ENCODE data around the gene OR10C1.

OR10C1 gene

DNA sequence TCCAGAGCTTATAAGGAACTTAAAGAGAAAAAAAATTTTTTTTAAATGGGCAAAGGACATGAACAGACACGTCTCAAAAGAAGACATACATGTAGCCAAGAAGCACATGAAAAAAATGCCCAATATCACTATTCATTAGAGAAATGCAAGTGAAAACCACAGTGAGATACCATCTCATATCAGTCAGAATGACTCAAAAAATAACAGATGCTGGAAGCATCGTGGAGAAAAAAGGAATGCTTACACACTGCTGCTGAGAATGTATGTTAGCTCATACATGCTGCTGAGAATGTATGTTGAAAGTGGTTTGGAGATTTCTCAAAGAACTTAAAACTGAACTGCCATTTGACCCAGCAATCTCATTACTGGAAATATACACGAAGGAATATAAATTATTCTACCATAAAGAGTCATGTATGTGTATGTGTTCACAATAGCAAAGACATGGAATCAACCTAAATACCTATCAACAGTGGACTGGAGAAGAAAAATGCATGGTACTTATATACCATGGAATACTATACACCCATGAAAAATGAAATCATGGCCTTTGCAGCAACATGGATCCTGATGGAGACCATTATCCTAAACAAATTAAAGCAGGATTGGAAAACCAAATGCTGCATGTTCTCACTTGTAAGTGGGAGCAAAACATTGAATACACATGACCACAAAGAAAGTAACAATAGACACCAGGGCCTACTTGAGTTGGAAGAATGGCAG, 12.5 kb downstream of the OR10C1 start:
- ChIA-PET CTCF (interaction anchor here (0.7 kb wide), 1 partner anchor 274 kb away, joined by 3 read pairs; no protein-coding TSS in a partner anchor), POLR2A (ENCODE audit: low non-redundant PET) (no interaction called here)
- H3K27ac ChIP-seq, result no peak overlapping the region
- TF ChIP-seq CTCF (conservative IDR thresholded peaks at IDR 0.05; ENCODE audit: low read depth), result no peak
- peak; percentile 8 for DNase-seq (ENCODE audit: low spot score)

DNA sequence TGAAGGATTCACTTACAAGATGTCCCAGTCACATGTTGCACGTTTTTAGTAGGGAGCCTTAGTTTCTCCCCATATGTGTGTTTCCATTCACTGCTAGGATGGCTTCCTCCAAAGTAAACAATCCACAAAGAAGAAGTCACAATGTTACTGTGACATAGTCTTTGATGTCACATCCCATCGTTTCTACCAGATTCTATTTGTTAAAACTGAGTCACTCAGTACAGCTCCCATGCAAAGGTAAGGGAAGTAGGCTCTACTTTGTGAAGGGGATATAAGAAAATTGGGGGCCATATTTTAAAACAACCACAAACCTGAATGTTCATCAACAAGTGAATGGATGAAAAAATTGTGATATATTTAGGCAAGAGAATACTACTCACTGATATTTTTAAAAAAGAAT, 17.9 kb downstream of the OR10C1 start, which contains the start of the genes OR11A1 and OR2H1:
Gene OR11A1 (minus strand): TSS at position 101 of the 400 bp plus-strand sequence. CDS start 29,430 bp downstream, outside the sequence.
Gene OR2H1 (plus strand): TSS at position 185 of the 400 bp plus-strand sequence. CDS start 4,615 bp downstream, outside the sequence.
- no peak for DNase-seq (ENCODE audit: low spot score)
- H3K27ac ChIP-seq, result no peak within 1 kb of the TSS
- POLR2A ChIA-PET (ENCODE audit: low non-redundant PET), result no interaction called here
- no peak for TF ChIP-seq CTCF (conservative IDR thresholded peaks at IDR 0.05; ENCODE audit: low read depth)
- CTCF ChIA-PET, result no interaction called here

GRCh38 chr6:29461021-29461814, 22.1 kb downstream of the OR10C1 start:
- H3K27ac ChIP-seq, result no peak overlapping the region
- TF ChIP-seq CTCF (conservative IDR thresholded peaks at IDR 0.05; ENCODE audit: low read depth), result no peak
- ChIA-PET POLR2A (ENCODE audit: low non-redundant PET) (no interaction called here), CTCF (no interaction called here)
- no peak for DNase-seq (ENCODE audit: low spot score)

DNA sequence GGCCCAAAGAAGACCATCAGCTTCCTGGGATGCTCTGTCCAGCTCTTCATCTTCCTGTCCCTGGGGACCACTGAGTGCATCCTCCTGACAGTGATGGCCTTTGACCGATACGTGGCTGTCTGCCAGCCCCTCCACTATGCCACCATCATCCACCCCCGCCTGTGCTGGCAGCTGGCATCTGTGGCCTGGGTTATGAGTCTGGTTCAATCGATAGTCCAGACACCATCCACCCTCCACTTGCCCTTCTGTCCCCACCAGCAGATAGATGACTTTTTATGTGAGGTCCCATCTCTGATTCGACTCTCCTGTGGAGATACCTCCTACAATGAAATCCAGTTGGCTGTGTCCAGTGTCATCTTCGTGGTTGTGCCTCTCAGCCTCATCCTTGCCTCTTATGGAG, 22.9 kb downstream of the OR10C1 start:
- CTCF ChIA-PET, result no interaction called here
- POLR2A ChIA-PET (ENCODE audit: low non-redundant PET), result no interaction called here
- no peak for DNase-seq (ENCODE audit: low spot score)
- H3K27ac ChIP-seq, result no peak overlapping the region
- TF ChIP-seq CTCF (conservative IDR thresholded peaks at IDR 0.05; ENCODE audit: low read depth), result no peak

GRCh38 chr6:29465279-29465678, 26.2 kb downstream of the OR10C1 start:
- no peak for TF ChIP-seq CTCF (conservative IDR thresholded peaks at IDR 0.05; ENCODE audit: low read depth)
- CTCF ChIA-PET, result no interaction called here
- POLR2A ChIA-PET (ENCODE audit: low non-redundant PET), result no interaction called here

GRCh38 chr6:29465801-29466200, 26.7 kb downstream of the OR10C1 start:
- POLR2A ChIA-PET (ENCODE audit: low non-redundant PET), result no interaction called here
- CTCF ChIA-PET, result no interaction called here
- no peak for TF ChIP-seq CTCF (conservative IDR thresholded peaks at IDR 0.05; ENCODE audit: low read depth)

More at GRCh38 chr6:29465279-29465678, 26.2 kb downstream of the OR10C1 start:
- DNase-seq (ENCODE audit: low spot score), result no peak
- no peak overlapping the region for H3K27ac ChIP-seq

More at GRCh38 chr6:29465801-29466200, 26.7 kb downstream of the OR10C1 start:
- no peak overlapping the region for H3K27ac ChIP-seq
- no peak for DNase-seq (ENCODE audit: low spot score)

Measured in RWPE1 (cell line).